ENCODE data around the gene C22orf23. TPM values are rescaled to one million over a fixed set of nuclear protein-coding genes. Genes with fewer than 3 reads are reported as not detected.

C22orf23 gene
- total and polyA plus RNA-seq, 2 donors, result 0.09 to 0.34 TPM

DNA sequence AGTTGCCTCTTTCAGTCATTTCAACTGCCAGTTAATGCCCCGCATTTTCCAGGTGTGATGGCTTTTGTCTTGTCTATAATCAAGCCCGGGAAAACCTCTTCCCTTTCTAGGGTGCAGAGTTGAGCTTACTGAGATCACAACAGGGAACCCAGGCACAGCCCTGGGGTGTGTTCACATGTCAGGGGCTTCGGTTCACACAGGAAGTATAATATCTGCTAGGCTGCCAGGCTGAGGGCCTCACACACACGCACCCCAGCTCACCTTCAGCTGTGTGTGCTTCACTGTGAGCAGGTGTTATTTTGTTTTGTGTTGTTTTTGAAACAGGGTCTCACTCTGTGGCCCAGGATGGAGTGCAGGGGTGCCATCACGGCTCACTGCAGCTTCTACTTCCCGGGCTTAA lies 40.6 kb upstream of the C22orf23 start:
- H3K27me3 ChIP-seq (ENCODE audit: control insufficient read depth in 2 of 2, insufficient read depth in 1 of 2, low read length in 1 of 2), result no peaks in the 10 kb centered on the region
- WGBS, result 57% methylated on average over 6 of the region's 6 CpGs
- H3K9me3 ChIP-seq (ENCODE audit: control insufficient read depth in 2 of 2, insufficient read depth in 1 of 2, low read length in 1 of 2), result no peaks in the 10 kb centered on the region
- H3K36me3 ChIP-seq (ENCODE audit: control insufficient read depth in 2 of 2, insufficient read depth in 2 of 2, low read length in 1 of 2), result no peaks in the 10 kb centered on the region
- DNase-seq (ENCODE audit: low read depth in 6 of 9, low spot score in 9 of 9), result peak; percentile 6 to 72 (median 34)
- H3K27ac ChIP-seq (ENCODE audit: low read depth in 1 of 2, low read length in 1 of 2), result peak overlapping the region in 1 of 2 donors; percentile 73
- no peak overlapping the region for H3K4me3 ChIP-seq (ENCODE audit: low read length in 2 of 2)
- H3K4me1 ChIP-seq (ENCODE audit: control insufficient read depth in 2 of 2, insufficient read depth in 2 of 2, low read length in 2 of 2), result peaks cover 0 to 19% of the 10 kb centered on the region in 2 donors

DNA sequence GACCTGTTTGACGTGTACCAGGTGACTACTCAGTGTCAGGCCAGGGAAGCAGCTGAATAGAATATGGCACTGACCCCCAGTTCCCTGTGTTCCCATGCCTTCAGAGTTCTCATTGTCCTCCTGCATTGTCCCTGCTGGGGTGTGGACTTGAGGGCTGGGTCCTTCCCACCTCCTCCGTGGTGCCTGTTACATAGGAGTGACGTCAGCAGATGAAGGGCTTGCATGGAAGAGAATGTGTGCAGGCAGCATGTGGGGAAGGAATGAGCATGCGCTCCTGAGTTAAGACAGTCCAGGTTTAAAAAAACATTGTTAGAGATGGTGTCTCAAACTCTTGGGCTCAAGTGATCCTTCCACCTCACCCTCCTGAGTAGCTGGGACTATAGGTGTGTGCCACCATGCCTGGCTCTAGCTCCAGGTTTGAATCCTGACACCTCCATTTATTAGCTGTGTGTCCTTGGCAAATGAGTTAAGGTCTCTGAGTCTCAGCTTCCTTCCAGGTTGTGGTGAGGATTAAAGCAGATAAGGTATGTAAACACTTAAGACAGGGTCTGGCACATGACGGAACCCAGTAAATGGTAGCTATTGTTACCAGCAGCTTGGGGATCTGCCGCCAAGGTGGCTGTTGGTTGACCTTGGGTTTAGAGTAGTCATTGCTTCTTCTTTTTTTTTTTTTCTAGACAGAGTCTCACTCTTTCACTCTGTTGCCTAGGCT lies 38.5 kb upstream of the C22orf23 start:
- Histone ChIP-seq H3K36me3 (ENCODE audit: control insufficient read depth in 2 of 2, insufficient read depth in 2 of 2, low read length in 1 of 2) (no peaks in the 10 kb centered on the region), H3K27me3 (ENCODE audit: control insufficient read depth in 2 of 2, insufficient read depth in 1 of 2, low read length in 1 of 2) (no peaks in the 10 kb centered on the region), H3K9me3 (ENCODE audit: control insufficient read depth in 2 of 2, insufficient read depth in 1 of 2, low read length in 1 of 2) (no peaks in the 10 kb centered on the region), H3K27ac (ENCODE audit: low read depth in 1 of 2, low read length in 1 of 2) (no peak overlapping the region), H3K4me3 (ENCODE audit: low read length in 2 of 2) (no peak overlapping the region), H3K4me1 (ENCODE audit: control insufficient read depth in 2 of 2, insufficient read depth in 2 of 2, low read length in 2 of 2) (peaks cover 0 to 19% of the 10 kb centered on the region in 2 donors)
- no peak for DNase-seq (ENCODE audit: low read depth in 6 of 9, low spot score in 9 of 9)
- WGBS, result 89% methylated on average over 6 of the region's 6 CpGs

DNA sequence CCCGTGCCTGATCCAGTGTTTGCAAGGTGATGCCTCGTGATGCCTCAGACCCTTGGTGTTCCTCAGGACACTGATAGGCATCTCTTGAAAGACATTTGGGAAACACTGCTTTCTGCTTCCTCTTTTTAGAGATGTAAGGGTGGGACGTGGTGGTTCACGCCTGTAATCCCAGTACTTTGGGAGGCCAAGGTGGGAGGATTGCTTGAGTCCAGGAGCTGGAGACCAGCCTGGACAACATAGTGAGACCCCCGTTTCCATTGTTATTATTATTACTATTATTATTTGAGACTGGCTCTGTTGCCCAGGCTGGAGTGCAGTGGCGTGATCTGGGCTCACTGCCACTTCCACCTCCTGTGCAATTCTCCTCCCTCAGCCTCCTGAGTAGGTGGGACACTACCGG lies 37.5 kb upstream of the C22orf23 start:
- Histone ChIP-seq H3K9me3 (ENCODE audit: control insufficient read depth in 2 of 2, insufficient read depth in 1 of 2, low read length in 1 of 2) (no peaks in the 10 kb centered on the region), H3K36me3 (ENCODE audit: control insufficient read depth in 2 of 2, insufficient read depth in 2 of 2, low read length in 1 of 2) (peaks cover 0 to 4% of the 10 kb centered on the region in 2 donors), H3K27me3 (ENCODE audit: control insufficient read depth in 2 of 2, insufficient read depth in 1 of 2, low read length in 1 of 2) (no peaks in the 10 kb centered on the region), H3K4me1 (ENCODE audit: control insufficient read depth in 2 of 2, insufficient read depth in 2 of 2, low read length in 2 of 2) (peaks cover 0 to 9% of the 10 kb centered on the region in 2 donors), H3K4me3 (ENCODE audit: low read length in 2 of 2) (no peak overlapping the region), H3K27ac (ENCODE audit: low read depth in 1 of 2, low read length in 1 of 2) (no peak overlapping the region)
- DNase-seq (ENCODE audit: low read depth in 6 of 9, low spot score in 9 of 9), result no peak
- WGBS, result 96% methylated on average over 7 of the region's 7 CpGs

DNA sequence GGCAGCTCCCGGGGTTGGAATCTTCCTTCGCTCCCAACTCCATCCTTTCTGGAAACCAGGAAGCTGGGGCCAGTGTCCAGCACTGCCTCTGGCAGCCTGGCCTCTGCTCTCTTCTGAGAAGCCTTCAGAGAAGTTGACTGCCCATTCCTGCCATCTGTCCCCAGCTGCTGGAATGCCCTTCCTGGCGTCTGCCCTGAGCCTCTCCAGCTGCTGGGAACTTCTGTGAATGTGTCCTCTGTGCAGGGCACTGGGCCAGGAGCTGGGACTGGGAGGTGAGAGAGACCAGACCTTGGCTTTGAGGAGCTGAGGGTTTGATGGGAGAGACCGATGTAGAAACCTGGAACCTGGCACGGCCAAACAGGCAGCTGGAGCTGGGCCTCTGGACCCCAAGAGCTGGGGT lies 36.9 kb upstream of the C22orf23 start:
- Histone ChIP-seq H3K9me3 (ENCODE audit: control insufficient read depth in 2 of 2, insufficient read depth in 1 of 2, low read length in 1 of 2) (no peaks in the 10 kb centered on the region), H3K27me3 (ENCODE audit: control insufficient read depth in 2 of 2, insufficient read depth in 1 of 2, low read length in 1 of 2) (no peaks in the 10 kb centered on the region), H3K4me1 (ENCODE audit: control insufficient read depth in 2 of 2, insufficient read depth in 2 of 2, low read length in 2 of 2) (peaks cover 0 to 9% of the 10 kb centered on the region in 2 donors), H3K27ac (ENCODE audit: low read depth in 1 of 2, low read length in 1 of 2) (no peak overlapping the region), H3K4me3 (ENCODE audit: low read length in 2 of 2) (no peak overlapping the region), H3K36me3 (ENCODE audit: control insufficient read depth in 2 of 2, insufficient read depth in 2 of 2, low read length in 1 of 2) (peaks cover 0 to 4% of the 10 kb centered on the region in 2 donors)
- DNase-seq (ENCODE audit: low read depth in 6 of 9, low spot score in 9 of 9), result no peak
- 95% methylated on average over 5 of the region's 5 CpGs for WGBS

DNA sequence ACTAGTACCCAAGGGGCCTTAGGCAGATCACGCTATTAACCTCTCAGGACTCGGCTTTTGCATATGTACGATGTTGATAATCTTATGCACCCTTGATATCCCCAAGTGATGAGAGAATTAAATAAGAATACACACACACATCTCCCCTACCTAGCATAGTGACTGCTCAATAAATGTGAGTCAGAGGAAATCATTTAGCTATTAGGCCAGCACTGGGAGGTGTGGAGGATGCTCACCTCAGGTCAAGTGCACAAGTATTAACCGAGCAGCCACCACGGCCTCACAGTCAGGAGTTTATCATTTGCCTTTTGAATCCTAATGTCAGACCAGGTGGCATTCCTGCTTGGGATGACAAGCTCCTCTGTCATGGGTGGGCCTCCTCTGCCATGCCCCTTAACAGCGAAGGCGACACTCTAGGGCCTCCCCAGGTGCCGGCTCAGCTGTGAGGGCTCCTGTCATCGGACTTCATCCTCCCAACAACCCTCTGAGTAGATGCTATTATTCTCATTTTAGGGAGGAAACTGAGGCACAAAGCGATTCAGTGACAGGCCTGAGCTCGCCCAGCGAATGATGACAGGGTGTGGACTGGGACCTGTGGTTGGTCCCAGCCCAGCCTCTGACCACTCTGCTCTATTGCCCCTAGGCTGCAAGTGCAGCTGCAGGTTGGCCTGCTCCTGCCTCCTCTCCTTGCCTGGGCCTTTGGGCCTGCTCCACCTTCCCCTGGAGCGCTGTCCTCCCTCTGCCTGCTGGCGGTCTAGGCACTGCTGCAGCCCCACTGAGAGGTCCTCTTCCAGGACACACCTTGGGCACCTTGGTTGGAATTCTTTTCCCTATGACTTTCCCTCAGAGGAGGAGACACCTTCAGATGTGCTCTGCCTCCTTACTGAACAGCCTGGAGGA lies 36.0 kb upstream of the C22orf23 start:
- 92% methylated on average over 14 of the region's 14 CpGs for WGBS
- Histone ChIP-seq H3K27ac (ENCODE audit: low read depth in 1 of 2, low read length in 1 of 2) (no peak overlapping the region), H3K4me1 (ENCODE audit: control insufficient read depth in 2 of 2, insufficient read depth in 2 of 2, low read length in 2 of 2) (peaks cover 0 to 6% of the 10 kb centered on the region in 2 donors), H3K9me3 (ENCODE audit: control insufficient read depth in 2 of 2, insufficient read depth in 1 of 2, low read length in 1 of 2) (no peaks in the 10 kb centered on the region), H3K27me3 (ENCODE audit: control insufficient read depth in 2 of 2, insufficient read depth in 1 of 2, low read length in 1 of 2) (peaks cover 0 to 2% of the 10 kb centered on the region in 2 donors), H3K36me3 (ENCODE audit: control insufficient read depth in 2 of 2, insufficient read depth in 2 of 2, low read length in 1 of 2) (peaks cover 0 to 4% of the 10 kb centered on the region in 2 donors), H3K4me3 (ENCODE audit: low read length in 2 of 2) (no peak overlapping the region)
- DNase-seq (ENCODE audit: low read depth in 6 of 9, low spot score in 9 of 9), result no peak

DNA sequence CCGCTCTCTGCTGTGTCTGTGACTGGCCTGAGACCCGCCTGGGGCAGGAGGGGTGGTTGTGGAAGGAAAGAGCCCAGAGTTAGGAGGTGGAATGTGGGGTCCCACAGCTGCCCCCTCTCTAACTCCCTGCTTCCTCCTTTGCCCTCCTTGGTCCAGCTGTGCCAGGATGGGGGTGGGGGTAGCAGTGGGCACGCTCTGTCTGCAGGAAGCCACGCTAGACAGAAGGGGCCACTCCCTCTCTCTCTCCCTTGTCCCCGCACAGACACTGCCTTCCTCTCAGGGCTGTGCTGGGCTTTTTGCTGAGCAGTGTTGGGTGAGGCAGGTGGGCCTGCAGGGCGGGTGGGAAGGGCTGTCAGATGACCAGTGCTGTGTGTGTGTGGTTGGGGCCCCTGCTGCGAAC lies 33.0 kb upstream of the C22orf23 start:
- no peak overlapping the region for H3K4me3 ChIP-seq (ENCODE audit: low read length in 2 of 2)
- DNase-seq (ENCODE audit: low read depth in 6 of 9, low spot score in 9 of 9), result no peak
- H3K27ac ChIP-seq (ENCODE audit: low read depth in 1 of 2, low read length in 1 of 2), result no peak overlapping the region

DNA sequence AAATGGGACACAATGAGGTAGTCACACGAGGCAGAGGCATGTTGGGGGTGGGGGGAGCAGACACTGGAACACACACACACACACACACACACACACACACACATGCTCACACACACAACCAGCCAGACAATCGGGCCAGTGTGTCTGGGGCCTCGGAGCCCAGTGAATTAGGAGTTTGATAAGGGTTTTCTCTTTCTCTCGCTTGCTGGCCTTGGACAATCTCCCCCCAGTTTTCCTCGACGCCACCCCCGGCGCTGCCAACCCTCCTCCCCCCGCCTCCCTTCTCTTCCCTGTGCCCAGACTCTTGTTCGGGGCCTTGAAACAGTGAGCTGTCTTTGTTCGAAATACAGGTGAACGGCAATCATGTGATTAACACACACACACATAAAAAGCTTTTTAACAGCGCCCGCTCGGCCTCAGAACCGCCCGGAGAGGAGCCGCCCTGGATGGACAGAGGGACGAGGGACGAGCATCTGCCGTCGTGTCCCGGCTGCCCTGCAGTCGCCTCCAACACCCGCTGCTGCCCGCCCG lies 32.4 kb upstream of the C22orf23 start:
- no peak overlapping the region for H3K4me3 ChIP-seq (ENCODE audit: low read length in 2 of 2)
- peaks cover 0 to 25% of the 10 kb centered on the region in 2 donors for H3K27me3 ChIP-seq (ENCODE audit: control insufficient read depth in 2 of 2, insufficient read depth in 1 of 2, low read length in 1 of 2)
- peaks cover 0 to 4% of the 10 kb centered on the region in 2 donors for H3K36me3 ChIP-seq (ENCODE audit: control insufficient read depth in 2 of 2, insufficient read depth in 2 of 2, low read length in 1 of 2)
- peaks cover 0 to 5% of the 10 kb centered on the region in 2 donors for H3K9me3 ChIP-seq (ENCODE audit: control insufficient read depth in 2 of 2, insufficient read depth in 1 of 2, low read length in 1 of 2)
- H3K4me1 ChIP-seq (ENCODE audit: control insufficient read depth in 2 of 2, insufficient read depth in 2 of 2, low read length in 2 of 2), result peaks cover 0 to 4% of the 10 kb centered on the region in 2 donors
- no peak for DNase-seq (ENCODE audit: low read depth in 6 of 9, low spot score in 9 of 9)
- 96% methylated on average over 27 of the region's 27 CpGs for WGBS
- H3K27ac ChIP-seq (ENCODE audit: low read depth in 1 of 2, low read length in 1 of 2), result no peak overlapping the region

More for the DNA sequence above, 33.0 kb upstream of the C22orf23 start:
- Histone ChIP-seq H3K9me3 (ENCODE audit: control insufficient read depth in 2 of 2, insufficient read depth in 1 of 2, low read length in 1 of 2) (peaks cover 0 to 5% of the 10 kb centered on the region in 2 donors), H3K36me3 (ENCODE audit: control insufficient read depth in 2 of 2, insufficient read depth in 2 of 2, low read length in 1 of 2) (peaks cover 0 to 4% of the 10 kb centered on the region in 2 donors), H3K27me3 (ENCODE audit: control insufficient read depth in 2 of 2, insufficient read depth in 1 of 2, low read length in 1 of 2) (peaks cover 0 to 25% of the 10 kb centered on the region in 2 donors), H3K4me1 (ENCODE audit: control insufficient read depth in 2 of 2, insufficient read depth in 2 of 2, low read length in 2 of 2) (peaks cover 0 to 4% of the 10 kb centered on the region in 2 donors)
- 73% methylated on average over 7 of the region's 7 CpGs for WGBS

DNA sequence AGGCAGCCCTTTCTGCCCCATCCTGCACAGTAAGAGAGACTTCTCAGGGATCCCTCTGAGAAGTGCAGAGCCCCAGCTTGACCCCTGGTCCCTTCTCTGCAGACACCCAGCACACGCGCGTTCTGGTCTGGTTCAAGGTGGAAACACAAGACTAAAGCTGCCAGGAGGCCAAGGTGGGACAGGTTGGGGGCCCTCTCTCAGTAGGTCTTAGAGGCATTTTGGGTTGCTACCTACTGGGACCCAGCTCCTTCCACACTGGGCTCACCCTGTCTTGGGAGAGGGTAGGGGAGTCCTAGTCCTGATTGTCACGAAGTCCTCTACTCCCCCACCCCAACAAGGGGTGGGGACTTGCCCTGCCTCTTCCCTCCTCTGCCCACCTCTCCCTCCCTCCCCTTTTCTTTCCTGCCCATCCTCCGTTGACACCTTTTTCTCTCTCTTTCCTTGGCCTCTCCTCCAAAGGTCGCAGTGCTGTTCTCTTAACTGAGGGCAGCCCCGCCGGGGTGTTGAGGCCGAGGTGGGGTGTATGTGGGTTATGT lies 31.7 kb upstream of the C22orf23 start:
- Histone ChIP-seq H3K9me3 (ENCODE audit: control insufficient read depth in 2 of 2, insufficient read depth in 1 of 2, low read length in 1 of 2) (peaks cover 0 to 5% of the 10 kb centered on the region in 2 donors), H3K4me3 (ENCODE audit: low read length in 2 of 2) (no peak overlapping the region), H3K36me3 (ENCODE audit: control insufficient read depth in 2 of 2, insufficient read depth in 2 of 2, low read length in 1 of 2) (peaks cover 0 to 4% of the 10 kb centered on the region in 2 donors), H3K27me3 (ENCODE audit: control insufficient read depth in 2 of 2, insufficient read depth in 1 of 2, low read length in 1 of 2) (peaks cover 0 to 25% of the 10 kb centered on the region in 2 donors), H3K4me1 (ENCODE audit: control insufficient read depth in 2 of 2, insufficient read depth in 2 of 2, low read length in 2 of 2) (peaks cover 0 to 4% of the 10 kb centered on the region in 2 donors), H3K27ac (ENCODE audit: low read depth in 1 of 2, low read length in 1 of 2) (no peak overlapping the region)
- WGBS, result 97% methylated on average over 9 of the region's 9 CpGs
- no peak for DNase-seq (ENCODE audit: low read depth in 6 of 9, low spot score in 9 of 9)
